GM06990 (cell line): ENCODE data around the gene DCPS.
A peak's percentile ranks its signal among the peaks of the same experiment; 100 is the strongest.

Source experiments
- DNase-seq: peaks from one replicate; pipeline ENCODE4 v3.0.0-alpha.2; 2011; ENCODE audit not compliant: insufficient read length; ENCODE audit errors: extremely low read depth
- H3K27me3 ChIP-seq: replicated peaks from 2 replicates; pipeline ENCODE4 v1.6.0; 2011; ENCODE audit warnings: low read length; ENCODE audit not compliant: control insufficient read depth, insufficient read depth
- H3K36me3 ChIP-seq: 2 replicates; pipeline ENCODE4 v1.5.1; 2011; ENCODE audit warnings: low read length; ENCODE audit not compliant: control insufficient read depth, insufficient read depth
- H3K4me3 ChIP-seq: replicated peaks from 2 replicates; pipeline ENCODE4 v1.5.1; 2011; ENCODE audit warnings: low read depth, mild to moderate bottlenecking, control low read depth, low read length
- TF ChIP-seq, protein P1 (sequence below): IDR thresholded peaks from 2 replicates; pipeline ENCODE4 v1.5.1; 2011; ENCODE audit warnings: low read length, control low read depth, mild to moderate bottlenecking, inconsistent platforms; ENCODE audit not compliant: insufficient read depth, poor library complexity, severe bottlenecking

The DCPS gene

DNA sequence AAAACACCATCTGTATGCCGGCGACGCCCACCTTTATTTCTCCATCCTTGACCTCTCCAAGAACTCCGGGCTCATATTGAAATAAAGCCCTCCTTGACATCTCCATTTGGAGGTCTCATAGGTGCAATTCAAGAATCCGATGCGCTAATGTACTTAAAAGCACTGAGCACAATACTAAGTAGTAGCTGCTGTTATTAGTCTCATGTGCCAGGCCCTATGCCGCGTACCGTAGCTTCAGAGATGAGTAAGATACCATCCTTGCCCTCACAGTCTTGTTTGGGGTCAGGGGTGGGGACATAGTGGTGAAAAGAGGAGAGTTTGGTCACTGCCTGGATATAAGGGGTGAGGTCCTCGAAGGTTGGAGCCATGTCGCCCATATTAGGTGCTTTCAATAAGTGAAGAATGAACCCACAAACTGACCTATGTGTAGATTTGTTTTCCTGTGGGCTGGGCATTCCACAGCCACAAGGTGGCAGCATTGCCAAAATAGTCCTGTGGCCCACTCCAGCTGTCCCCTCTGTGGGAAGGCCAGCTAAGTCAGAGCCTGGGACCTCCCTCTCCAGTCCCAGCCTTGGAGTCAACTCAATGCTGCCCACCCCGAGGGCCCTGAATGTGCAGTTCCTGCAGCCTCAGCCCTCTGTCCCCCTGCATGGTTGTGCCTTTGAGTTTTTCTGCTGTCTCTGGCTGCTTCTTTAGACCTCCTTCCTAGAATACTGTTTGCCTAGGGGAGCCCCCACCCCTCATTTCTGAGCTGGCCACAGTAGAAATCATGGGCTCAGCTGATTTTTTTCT is 6.5 kb downstream of the DCPS start:
- peaks cover 3% of the 10 kb centered on the region; the same call in 1 of the 2 replicates for H3K36me3 ChIP-seq
- DNase-seq, result no peak

DNA sequence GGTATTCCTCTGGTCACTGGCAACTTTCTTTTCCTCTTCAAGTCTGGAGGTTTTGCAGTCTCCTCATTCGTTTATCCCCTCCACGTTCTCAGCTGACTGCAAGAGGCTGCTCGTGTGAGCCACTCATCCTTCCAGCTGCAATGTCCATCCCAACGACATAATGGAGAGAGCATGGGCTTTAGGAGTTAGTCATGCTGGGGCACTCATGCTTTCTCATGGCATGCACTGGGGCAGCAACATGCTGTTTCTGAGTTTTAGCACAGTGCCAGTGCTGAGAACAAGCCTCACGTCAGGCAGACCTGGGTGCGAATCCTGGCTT is 7.1 kb downstream of the DCPS start:
- Histone ChIP-seq H3K36me3 (peaks cover 3% of the 10 kb centered on the region; the same call in 1 of the 2 replicates), H3K4me3 (no peak overlapping the region), H3K27me3 (no peaks in the 10 kb centered on the region)
- DNase-seq, result no peak
- TF ChIP-seq, protein P1, sequence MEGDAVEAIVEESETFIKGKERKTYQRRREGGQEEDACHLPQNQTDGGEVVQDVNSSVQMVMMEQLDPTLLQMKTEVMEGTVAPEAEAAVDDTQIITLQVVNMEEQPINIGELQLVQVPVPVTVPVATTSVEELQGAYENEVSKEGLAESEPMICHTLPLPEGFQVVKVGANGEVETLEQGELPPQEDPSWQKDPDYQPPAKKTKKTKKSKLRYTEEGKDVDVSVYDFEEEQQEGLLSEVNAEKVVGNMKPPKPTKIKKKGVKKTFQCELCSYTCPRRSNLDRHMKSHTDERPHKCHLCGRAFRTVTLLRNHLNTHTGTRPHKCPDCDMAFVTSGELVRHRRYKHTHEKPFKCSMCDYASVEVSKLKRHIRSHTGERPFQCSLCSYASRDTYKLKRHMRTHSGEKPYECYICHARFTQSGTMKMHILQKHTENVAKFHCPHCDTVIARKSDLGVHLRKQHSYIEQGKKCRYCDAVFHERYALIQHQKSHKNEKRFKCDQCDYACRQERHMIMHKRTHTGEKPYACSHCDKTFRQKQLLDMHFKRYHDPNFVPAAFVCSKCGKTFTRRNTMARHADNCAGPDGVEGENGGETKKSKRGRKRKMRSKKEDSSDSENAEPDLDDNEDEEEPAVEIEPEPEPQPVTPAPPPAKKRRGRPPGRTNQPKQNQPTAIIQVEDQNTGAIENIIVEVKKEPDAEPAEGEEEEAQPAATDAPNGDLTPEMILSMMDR, result no peak

More for the DNA sequence above, 6.5 kb downstream of the DCPS start:
- no peaks in the 10 kb centered on the region for H3K27me3 ChIP-seq
- TF ChIP-seq, protein P1, result peak; percentile 86
- H3K4me3 ChIP-seq, result no peak overlapping the region

- H3K4me3 ChIP-seq, result no peak overlapping the region
- peaks cover 2% of the 10 kb centered on the region; the same call in 1 of the 2 replicates for H3K36me3 ChIP-seq
- H3K27me3 ChIP-seq, result no peaks in the 10 kb centered on the region
These were observed 7.8 kb downstream of the DCPS start for GRCh38 chr11:126311401-126312291.

GRCh38 chr11:126312961-126313360 is 9.1 kb downstream of the DCPS start:
- TF ChIP-seq, protein P1, result no peak
- Histone ChIP-seq H3K27me3 (no peaks in the 10 kb centered on the region), H3K4me3 (no peak overlapping the region), H3K36me3 (no peaks in the 10 kb centered on the region; the same call in 1 of the 2 replicates)
- DNase-seq, result no peak

More at GRCh38 chr11:126311401-126312291, 7.8 kb downstream of the DCPS start:
- DNase-seq, result peak; percentile 66
- TF ChIP-seq, protein P1, result no peak

DNA sequence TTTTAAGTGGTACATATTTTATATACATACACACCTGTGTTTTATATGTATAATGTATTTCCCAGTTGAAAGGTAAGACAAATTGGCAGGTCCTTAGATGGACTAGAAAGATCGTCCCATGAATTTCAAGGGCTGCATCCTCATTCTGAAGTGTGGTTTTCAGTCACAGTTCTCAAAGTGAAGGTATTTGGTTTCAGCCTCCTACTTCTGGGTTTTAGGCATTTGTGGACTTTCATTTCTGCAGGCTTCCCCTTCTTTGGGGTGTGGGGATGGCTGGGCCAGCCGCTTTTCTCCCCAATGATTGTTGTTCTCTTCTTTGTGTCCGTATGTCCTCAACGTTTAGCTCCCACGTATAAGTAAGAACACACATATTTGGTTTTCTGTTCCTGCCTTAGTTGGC is 10.0 kb downstream of the DCPS start:
- TF ChIP-seq, protein P1, result no peak
- Histone ChIP-seq H3K27me3 (no peaks in the 10 kb centered on the region), H3K36me3 (no peaks in the 10 kb centered on the region; the same call in 1 of the 2 replicates), H3K4me3 (no peak overlapping the region)
- no peak for DNase-seq
